ENCODE results near the gene EGFR.

EGFR gene

GRCh38 chr7:55081472-55082227 is 62.8 kb downstream of the EGFR start:
- no peak for DNase-seq (ENCODE audit: low read depth)

GRCh38 chr7:55082228-55082603 is 63.4 kb downstream of the EGFR start:
- no peak for DNase-seq (ENCODE audit: low read depth)

GRCh38 chr7:55083206-55083605 is 64.4 kb downstream of the EGFR start:
- DNase-seq (ENCODE audit: low read depth): no peak

- no peak for DNase-seq (ENCODE audit: low read depth)
Observed at GRCh38 chr7:55084307-55084706, 65.5 kb downstream of the EGFR start.

- no peak for DNase-seq (ENCODE audit: low read depth)
Observed at GRCh38 chr7:55085511-55086412, 66.9 kb downstream of the EGFR start.

- peak; percentile 59 for DNase-seq (ENCODE audit: low read depth)
Observed at GRCh38 chr7:55086413-55087201, 67.8 kb downstream of the EGFR start.

- no peak for DNase-seq (ENCODE audit: low read depth)
Observed at GRCh38 chr7:55087521-55087961, 68.7 kb downstream of the EGFR start.

- DNase-seq (ENCODE audit: low read depth): no peak
Observed at GRCh38 chr7:55088107-55088506, 69.3 kb downstream of the EGFR start.

- DNase-seq (ENCODE audit: low read depth): no peak
Observed at GRCh38 chr7:55088620-55089019, 69.8 kb downstream of the EGFR start.

GRCh38 chr7:55092186-55092974 is 73.6 kb downstream of the EGFR start:
- DNase-seq (ENCODE audit: low read depth): no peak

- DNase-seq (ENCODE audit: low read depth): no peak
Observed at GRCh38 chr7:55092975-55093373, 74.2 kb downstream of the EGFR start.

- DNase-seq (ENCODE audit: low read depth): no peak
Observed at GRCh38 chr7:55093674-55094073, 74.9 kb downstream of the EGFR start.

GRCh38 chr7:55094092-55094690 is 75.4 kb downstream of the EGFR start:
- no peak for DNase-seq (ENCODE audit: low read depth)

GRCh38 chr7:55095672-55096071 is 76.9 kb downstream of the EGFR start:
- DNase-seq (ENCODE audit: low read depth): no peak

- DNase-seq (ENCODE audit: low read depth): no peak
Observed at GRCh38 chr7:55096323-55096722, 77.5 kb downstream of the EGFR start.

GRCh38 chr7:55097100-55097499 is 78.3 kb downstream of the EGFR start:
- no peak for DNase-seq (ENCODE audit: low read depth)

- peak; percentile 29 for DNase-seq (ENCODE audit: low read depth)
Observed at GRCh38 chr7:55099066-55099820, 80.4 kb downstream of the EGFR start.

- DNase-seq (ENCODE audit: low read depth): no peak
Observed at GRCh38 chr7:55099821-55100543, 81.2 kb downstream of the EGFR start.

- DNase-seq (ENCODE audit: low read depth): no peak
Observed at GRCh38 chr7:55100544-55101327, 81.9 kb downstream of the EGFR start.

All from GM04504 (cell line).